SK-N-MC (cell line): ENCODE measurements around the gene SLC16A14.
"Not testable (repeated sequence)": the region's sequence is repeated elsewhere in the genome, so short reads cannot be mapped to it uniquely, and the experiment has no call there.

Experiments
- DNase-seq: peaks from one replicate; pipeline ENCODE4 v3.0.0-alpha.2; 2011; ENCODE audit warnings: low read depth, low spot score
- H3K27ac ChIP-seq: fragments of 200-600 bp; sonication (generic); 2 replicates; pipeline ENCODE4 v1.5.1; 2016; ENCODE audit warnings: mixed run types
- H3K36me3 ChIP-seq: fragments of 200-600 bp; sonication (generic); 2 replicates; pipeline ENCODE4 v1.6.1; 2017; ENCODE audit warnings: antibody characterized with exemption, low read length, mixed read lengths; ENCODE audit not compliant: insufficient read depth
- H3K4me3 ChIP-seq: fragments of 200-600 bp; sonication (generic); 2 replicates; pipeline ENCODE4 v1.5.1; 2016
- H3K9ac ChIP-seq: fragments of 200-600 bp; sonication (generic); 2 replicates; pipeline ENCODE4 v1.8.0; 2017; ENCODE audit warnings: mixed run types, mixed read lengths; ENCODE audit not compliant: insufficient read length
- H3K9me3 ChIP-seq: fragments of 200-600 bp; sonication (generic); 2 replicates; pipeline ENCODE4 v1.6.1; 2017; ENCODE audit warnings: low read depth, mild to moderate bottlenecking, antibody characterized with exemption, low read length, moderate library complexity, mixed read lengths
- EZH2 ChIP-seq: fragments of 200-600 bp; sonication (generic); IDR thresholded peaks from one replicate; pipeline ENCODE4 v1.6.1; 2017; ENCODE audit warnings: antibody characterized with exemption
- FOXP2 ChIP-seq: optimal IDR thresholded peaks from 2 replicates; pipeline ENCODE3; 2011; ENCODE audit warnings: mild to moderate bottlenecking, moderate library complexity; ENCODE audit not compliant: insufficient read depth; ENCODE audit errors: extremely low read length, control extremely low read depth
- POLR2AphosphoS5 ChIP-seq: IDR thresholded peaks from 2 replicates; pipeline ENCODE4 v1.6.1; 2012; ENCODE audit warnings: mild to moderate bottlenecking, low read depth, low read length, borderline replicate concordance

SLC16A14 gene, protein sequence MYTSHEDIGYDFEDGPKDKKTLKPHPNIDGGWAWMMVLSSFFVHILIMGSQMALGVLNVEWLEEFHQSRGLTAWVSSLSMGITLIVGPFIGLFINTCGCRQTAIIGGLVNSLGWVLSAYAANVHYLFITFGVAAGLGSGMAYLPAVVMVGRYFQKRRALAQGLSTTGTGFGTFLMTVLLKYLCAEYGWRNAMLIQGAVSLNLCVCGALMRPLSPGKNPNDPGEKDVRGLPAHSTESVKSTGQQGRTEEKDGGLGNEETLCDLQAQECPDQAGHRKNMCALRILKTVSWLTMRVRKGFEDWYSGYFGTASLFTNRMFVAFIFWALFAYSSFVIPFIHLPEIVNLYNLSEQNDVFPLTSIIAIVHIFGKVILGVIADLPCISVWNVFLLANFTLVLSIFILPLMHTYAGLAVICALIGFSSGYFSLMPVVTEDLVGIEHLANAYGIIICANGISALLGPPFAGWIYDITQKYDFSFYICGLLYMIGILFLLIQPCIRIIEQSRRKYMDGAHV

DNA sequence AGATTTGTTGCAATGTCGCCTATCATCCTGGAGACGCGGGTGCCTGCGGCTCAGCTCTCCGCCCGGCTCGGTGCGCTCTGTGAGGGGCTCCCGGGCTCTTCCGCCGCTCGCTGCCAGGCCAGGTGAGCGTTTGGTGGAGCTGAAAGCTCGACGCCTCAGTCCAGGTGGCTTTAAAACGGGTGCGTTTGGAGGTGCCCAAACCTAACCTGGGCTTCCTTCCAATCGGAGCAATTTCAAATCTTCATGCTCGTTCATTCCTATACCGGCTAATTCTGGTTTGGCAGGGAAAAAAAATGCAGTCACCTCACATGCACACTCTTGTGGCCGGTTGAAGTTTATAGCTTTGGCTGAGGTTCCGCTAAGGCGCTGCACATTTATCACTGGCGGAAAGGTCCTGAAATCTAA, at the start of gene SLC16A14:
Gene SLC16A14, minus strand, starts transcription at position 274 of the 405 bp plus-strand sequence. CDS start 9,572 bp downstream, outside the sequence.
- Histone ChIP-seq H3K9ac (peak within 1 kb of the TSS; percentile 9), H3K4me3 (peak within 1 kb of the TSS; percentile 85), H3K27ac (no peak within 1 kb of the TSS), H3K36me3 (no peaks in the 10 kb centered on the region), H3K9me3 (no peaks in the 10 kb centered on the region)
- no peak for DNase-seq
- TF ChIP-seq POLR2AphosphoS5 (no peak), EZH2 (no peak), FOXP2 (no peak)

DNA sequence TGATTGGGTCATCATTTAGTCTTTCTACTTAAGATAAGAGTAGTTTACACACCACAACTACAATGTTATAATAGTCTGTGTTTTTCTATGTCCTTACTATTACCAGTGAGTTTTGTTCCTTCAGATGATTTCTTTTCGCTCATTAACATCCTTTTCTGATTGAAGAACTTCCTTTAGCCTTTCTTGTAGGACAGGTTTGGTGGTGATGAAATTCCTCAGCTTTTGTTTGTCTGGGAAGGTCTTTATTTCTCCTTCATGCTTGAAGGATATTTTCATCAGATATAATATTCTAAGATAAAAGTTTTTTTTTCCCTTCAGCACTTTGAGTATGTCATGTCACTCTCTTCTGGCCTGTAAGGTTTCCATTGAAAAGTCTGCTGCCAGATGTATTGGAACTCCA, 38.0 kb upstream of the SLC16A14 start:
- no peaks in the 10 kb centered on the region for H3K36me3 ChIP-seq
- DNase-seq, result no peak
- no peak overlapping the region for H3K9ac ChIP-seq
- no peak overlapping the region for H3K27ac ChIP-seq
- H3K4me3 ChIP-seq, result no peak overlapping the region
- TF ChIP-seq POLR2AphosphoS5 (no peak), EZH2 (no peak)
- no peaks in the 10 kb centered on the region for H3K9me3 ChIP-seq

DNA sequence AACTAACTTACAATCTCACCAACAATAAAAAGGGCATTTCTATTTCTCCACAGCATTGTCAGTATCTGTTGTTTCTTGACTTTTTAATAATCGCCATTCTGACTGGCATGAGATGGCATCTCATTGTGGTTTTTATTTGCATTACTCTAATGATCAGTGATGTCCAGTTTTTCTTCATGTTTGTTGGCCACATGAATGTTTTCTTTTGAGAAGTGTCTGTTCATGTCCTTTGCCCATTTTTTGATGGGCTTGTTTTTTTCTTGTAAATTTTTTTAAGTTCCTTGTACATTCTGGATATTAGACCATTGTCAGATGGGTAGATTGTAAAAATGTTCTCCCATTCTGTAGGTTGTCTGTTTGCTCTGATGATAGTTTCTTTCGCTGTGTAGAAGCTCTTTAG, 33.2 kb upstream of the SLC16A14 start:
- H3K4me3 ChIP-seq, H3K9me3 ChIP-seq, H3K9ac ChIP-seq, H3K36me3 ChIP-seq, H3K27ac ChIP-seq, DNase-seq: not testable (repeated sequence)

DNA sequence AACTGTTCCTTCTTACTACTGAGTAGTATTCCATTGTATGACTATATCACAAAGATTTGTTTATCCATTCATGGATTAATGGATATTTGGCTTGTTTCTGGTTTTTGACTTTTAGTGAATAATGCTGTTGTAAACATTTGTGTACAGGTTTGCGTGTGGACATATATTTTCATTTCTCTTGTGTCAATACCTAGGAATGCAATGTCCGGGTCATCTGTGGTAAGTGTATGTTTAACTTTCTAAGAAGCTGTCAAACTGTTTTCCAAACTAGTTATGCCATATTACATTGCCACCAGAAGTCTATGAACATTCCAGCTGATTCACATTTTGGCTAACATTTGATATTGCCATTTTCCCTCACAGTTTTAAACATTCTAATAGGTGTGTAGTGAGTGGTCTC, 29.1 kb upstream of the SLC16A14 start:
- H3K9ac ChIP-seq, result no peak overlapping the region
- no peaks in the 10 kb centered on the region for H3K9me3 ChIP-seq
- DNase-seq, result no peak
- TF ChIP-seq POLR2AphosphoS5 (no peak), FOXP2 (no peak), EZH2 (no peak)
- H3K36me3 ChIP-seq, result no peaks in the 10 kb centered on the region
- no peak overlapping the region for H3K4me3 ChIP-seq
- H3K27ac ChIP-seq, result no peak overlapping the region

DNA sequence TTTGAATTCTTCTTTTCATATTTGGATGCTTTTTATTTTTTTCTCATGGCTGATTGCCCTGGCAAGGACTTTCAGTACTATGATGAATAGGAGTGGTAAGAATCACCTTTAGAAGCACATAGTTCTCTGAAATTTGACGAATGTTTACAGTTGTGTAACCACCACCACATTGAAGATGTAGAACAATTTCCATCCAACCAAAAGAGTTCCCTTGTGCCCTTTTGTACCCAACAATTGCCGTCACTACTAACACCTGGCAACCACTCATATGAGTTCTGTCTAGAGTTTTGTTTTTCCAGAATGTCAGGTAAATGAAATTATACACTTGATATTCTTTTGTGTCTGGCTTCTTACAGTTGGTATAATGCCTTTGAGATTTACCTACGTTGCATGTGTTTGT, 28.7 kb upstream of the SLC16A14 start:
- no peak overlapping the region for H3K9ac ChIP-seq

DNA sequence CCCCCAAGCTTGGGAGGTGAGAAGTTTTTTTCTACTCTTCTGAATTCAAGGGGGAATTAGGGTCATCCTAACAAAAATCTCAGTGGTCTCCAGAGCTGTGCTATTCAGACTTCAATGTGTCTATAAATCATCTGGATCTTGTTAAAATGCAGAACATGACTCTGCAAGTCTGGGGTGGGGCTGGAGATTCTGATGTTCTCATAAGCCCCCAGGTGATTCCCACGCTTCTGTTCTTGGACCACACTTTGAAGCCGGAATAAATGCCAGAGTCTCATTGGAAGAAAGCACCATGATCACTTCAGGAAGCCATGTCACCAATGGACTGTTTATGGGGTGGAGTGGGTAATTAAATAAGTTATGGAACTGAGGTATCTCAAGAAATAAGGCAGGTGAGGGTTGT, 22.2 kb upstream of the SLC16A14 start:
- Histone ChIP-seq H3K9me3 (no peaks in the 10 kb centered on the region), H3K27ac (no peak overlapping the region), H3K36me3 (no peaks in the 10 kb centered on the region), H3K4me3 (no peak overlapping the region), H3K9ac (no peak overlapping the region)
- TF ChIP-seq EZH2, result no peak
- no peak for TF ChIP-seq POLR2AphosphoS5
- no peak for TF ChIP-seq FOXP2
- no peak for DNase-seq

More for the DNA sequence above, 28.7 kb upstream of the SLC16A14 start:
- Histone ChIP-seq H3K36me3 (no peaks in the 10 kb centered on the region), H3K9me3 (no peaks in the 10 kb centered on the region), H3K4me3 (no peak overlapping the region), H3K27ac (no peak overlapping the region)
- no peak for DNase-seq
- TF ChIP-seq FOXP2, result no peak
- TF ChIP-seq POLR2AphosphoS5, result no peak
- TF ChIP-seq EZH2, result no peak

DNA sequence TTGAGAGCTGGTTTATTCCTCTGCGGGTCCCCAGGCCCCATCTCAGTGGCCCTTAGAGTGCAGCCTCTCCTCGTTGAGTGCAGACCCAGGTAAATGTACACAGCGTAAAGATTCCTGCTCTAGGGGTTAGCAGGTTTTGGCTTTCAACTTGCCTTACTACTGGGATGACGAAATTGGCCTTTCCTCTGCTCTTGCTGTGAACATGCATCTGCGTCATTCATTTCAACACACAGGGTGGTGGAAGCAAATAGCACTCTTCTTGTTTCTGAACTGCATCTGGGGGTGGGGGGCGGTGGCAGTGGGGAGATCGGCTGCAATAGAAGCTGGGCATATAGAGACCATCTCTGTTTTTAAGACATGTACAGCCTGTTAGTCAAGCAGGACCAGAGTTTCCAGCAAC, 16.5 kb upstream of the SLC16A14 start:
- no peak overlapping the region for H3K4me3 ChIP-seq
- H3K9ac ChIP-seq, result no peak overlapping the region
- no peak for TF ChIP-seq EZH2
- no peak for TF ChIP-seq POLR2AphosphoS5
- no peak for TF ChIP-seq FOXP2
- H3K9me3 ChIP-seq, result no peaks in the 10 kb centered on the region
- no peak overlapping the region for H3K27ac ChIP-seq
- no peaks in the 10 kb centered on the region for H3K36me3 ChIP-seq
- DNase-seq, result no peak

DNA sequence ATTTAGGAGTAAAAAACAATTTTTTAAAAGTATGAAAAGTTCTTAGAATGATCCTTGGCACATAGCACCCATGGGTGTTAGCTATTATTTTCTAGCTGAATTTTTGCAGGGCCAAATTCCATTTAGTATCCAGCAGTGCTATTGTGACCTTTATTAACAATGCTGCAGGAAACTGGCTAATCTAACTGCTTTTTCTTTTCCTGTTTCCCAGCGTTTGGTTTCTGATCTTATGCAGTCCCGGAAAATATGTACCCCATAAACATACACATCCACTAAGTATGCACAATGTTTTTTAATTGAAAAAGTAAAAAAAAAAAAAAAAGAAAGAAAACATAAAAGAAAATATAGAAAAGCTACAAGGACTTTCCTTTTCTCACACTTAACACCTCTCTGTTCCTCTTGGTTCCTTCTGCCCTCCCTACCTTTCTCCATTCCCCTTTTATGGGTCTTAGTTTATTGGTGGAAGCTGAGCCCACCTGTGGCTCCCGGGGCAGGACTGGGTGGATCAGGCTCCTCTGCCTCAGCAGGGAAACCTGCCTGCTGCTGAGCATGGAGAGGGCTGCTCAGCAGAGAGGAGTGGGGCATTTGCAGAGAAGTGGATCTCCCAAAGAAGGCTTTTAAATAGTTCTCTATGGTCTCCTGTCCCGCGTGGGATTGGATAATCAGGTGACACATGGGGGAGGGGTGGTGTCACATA, 9.3 kb upstream of the SLC16A14 start:
- H3K4me3 ChIP-seq, result no peak overlapping the region
- no peak for DNase-seq
- no peak overlapping the region for H3K27ac ChIP-seq
- H3K9me3 ChIP-seq, result no peaks in the 10 kb centered on the region
- TF ChIP-seq FOXP2 (no peak), POLR2AphosphoS5 (no peak), EZH2 (no peak)
- H3K36me3 ChIP-seq, result no peaks in the 10 kb centered on the region
- no peak overlapping the region for H3K9ac ChIP-seq

DNA sequence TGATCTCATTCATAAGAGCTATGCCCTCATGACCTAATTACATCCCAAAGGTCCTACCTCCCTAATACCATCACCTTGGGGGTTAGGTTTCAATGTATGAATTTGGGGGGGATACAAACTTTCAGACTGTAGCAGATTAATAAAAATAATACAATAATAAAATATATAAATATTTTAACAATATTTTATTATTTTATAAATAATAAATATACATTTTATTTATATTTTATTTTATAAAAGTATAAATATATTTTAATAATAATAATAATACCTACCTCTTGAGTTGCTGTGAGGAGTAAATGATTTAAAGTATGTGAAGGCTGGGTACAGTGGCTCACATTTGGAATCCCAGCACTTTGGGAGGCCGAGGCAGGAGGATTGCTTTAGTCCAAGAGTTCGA, 8.1 kb upstream of the SLC16A14 start:
- H3K9me3 ChIP-seq, result no peaks in the 10 kb centered on the region
- H3K27ac ChIP-seq, result no peak overlapping the region
- no peak overlapping the region for H3K9ac ChIP-seq
- no peaks in the 10 kb centered on the region for H3K36me3 ChIP-seq
- TF ChIP-seq POLR2AphosphoS5 (no peak), FOXP2 (no peak), EZH2 (no peak)
- H3K4me3 ChIP-seq, result no peak overlapping the region
- no peak for DNase-seq
